GM18502 (cell line): ENCODE data around the gene CPNE4.
"Not testable (repeated sequence)": the region's sequence is repeated elsewhere in the genome, so short reads cannot be mapped to it uniquely, and the experiment has no call there.

Experiments
- ATAC-seq: cut with Tn5 transposase; IDR thresholded peaks from one replicate; pipeline ENCODE4 v1.9.1; 2021; ENCODE audit warnings: mild to moderate bottlenecking; ENCODE audit not compliant: unreplicated experiment, poor library complexity

CPNE4 gene

DNA sequence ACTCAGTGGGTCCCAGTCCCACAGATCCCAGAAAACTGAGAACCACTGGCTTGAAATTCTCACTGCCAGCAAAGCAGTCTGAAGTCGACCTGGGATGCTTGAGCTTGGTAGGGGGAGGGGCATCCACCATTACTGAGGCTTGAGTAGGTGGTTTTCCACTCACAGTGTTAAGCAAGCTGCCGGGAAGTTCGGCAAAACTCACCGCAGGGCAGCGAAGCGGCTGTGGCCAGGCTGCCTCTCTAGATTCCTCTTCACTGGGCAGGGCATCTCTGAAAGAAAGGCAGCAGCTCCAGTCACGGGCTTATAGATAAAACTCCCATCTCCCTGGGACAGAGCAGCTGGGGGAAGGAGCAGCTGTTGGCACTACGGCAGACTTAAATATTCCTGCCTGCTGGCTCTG lies 71.4 kb downstream of the CPNE4 start:
- ATAC-seq: not testable (repeated sequence)

DNA sequence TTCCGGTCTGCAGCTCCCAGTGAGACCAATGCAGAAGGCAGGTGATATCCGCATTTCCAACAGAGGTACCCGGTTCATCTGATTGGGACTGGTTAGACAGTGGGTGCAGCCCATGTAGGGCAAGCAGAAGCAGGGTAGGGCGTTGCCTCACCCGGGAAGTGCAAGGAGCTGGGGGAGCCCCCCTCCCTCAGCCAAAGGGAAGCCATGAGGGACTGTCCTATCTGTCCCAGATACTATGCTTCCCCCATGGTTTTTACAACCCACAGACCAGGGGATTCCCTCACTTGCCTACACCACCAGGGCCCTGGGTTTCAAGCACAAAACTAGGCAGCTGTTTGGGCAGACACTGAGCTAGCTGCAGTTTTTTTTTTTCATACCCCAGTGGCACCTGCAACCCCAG lies 71.8 kb downstream of the CPNE4 start:
- no peak for ATAC-seq

DNA sequence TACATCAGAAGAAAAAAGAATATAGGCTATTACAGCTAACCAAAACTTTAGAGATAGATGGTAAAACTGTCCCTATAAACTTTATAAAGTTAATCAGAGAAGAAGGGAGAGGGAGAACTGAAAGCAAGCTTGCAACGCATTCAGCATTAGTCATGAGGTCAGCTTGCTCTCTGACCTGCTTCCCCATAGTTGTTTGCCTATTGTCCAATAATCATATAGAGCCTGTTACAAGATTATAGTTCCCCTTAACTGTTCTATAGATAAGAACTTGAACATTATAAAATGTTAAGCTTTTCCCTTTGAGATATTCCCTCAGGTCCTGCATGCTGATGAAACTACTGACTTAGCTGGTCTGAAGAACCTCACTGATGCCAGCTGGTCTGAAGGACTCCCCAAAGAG lies 74.5 kb downstream of the CPNE4 start:
- no peak for ATAC-seq

DNA sequence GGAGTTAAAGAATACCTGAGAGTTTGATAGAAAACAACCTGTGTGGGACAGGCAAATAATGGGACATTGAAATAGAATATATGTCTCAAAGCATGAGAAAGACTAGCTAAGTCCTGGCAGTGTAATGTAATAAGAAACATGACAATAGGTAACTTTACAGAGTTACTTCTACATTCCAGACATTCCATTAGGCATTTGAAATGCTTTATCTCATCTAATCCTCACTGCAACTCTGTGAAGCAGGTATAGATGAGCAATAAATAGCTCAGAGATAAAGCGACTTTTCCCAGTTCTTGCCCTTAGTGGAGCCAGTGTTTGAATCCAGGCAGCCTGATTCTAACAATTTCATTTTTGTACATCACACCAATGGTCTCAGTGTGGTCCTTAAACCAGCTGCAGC lies 76.8 kb downstream of the CPNE4 start:
- ATAC-seq: no peak

DNA sequence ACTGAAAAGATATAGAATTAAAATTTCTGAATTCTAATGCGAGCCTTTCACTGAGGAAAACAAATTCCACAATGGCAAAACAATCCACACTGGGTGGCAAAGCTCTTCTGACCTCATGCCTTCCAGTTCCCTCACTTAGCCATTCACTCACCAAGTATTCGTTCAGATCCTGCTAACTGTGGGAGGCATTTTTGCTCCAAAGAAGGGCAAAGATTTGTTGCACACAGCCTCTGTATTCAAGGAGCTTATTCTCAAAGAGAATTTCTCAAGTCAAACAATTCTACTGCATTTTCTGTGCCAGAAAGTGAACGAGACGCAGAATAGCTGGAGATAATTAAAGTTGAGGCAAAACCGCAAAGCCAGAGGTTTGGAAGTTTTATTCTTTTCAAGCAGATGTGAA lies 77.3 kb downstream of the CPNE4 start:
- no peak for ATAC-seq

DNA sequence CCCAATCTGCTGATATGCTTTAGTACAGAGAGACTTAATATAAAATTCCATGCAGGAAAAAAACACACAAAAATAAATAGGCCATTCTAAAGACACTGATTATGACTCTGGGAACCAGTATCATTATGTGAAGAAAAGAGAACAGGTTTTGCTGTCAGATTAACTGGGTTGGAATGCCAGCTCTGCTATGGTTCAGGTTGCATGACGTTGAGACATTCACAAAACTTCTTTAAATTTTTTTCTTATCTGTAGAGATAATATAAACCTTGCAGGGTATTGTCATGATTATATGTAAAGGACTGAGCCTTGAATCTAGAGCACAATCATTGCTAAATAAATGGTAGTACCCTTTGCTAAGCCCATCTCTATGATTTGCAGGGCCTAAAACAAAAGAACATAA lies 86.0 kb downstream of the CPNE4 start:
- no peak for ATAC-seq

DNA sequence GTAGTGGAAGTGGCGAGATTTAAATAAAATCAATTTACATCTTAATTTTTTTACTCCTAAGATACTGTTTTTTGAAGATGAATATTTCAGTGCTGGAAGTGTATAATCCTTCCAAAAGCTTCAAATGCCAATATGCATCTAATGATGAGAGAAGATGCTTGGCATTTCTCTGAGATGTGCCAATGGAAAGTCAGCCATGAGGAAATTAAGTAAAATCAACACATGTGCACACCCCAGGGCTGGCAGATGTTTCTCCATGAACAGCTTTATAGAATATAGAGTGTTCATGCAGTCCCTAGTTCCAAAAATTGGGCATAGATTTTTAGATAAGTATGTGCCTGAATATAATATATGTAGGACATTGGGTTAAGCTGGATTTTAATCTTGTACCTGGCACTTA lies 90.1 kb downstream of the CPNE4 start:
- ATAC-seq: no peak

DNA sequence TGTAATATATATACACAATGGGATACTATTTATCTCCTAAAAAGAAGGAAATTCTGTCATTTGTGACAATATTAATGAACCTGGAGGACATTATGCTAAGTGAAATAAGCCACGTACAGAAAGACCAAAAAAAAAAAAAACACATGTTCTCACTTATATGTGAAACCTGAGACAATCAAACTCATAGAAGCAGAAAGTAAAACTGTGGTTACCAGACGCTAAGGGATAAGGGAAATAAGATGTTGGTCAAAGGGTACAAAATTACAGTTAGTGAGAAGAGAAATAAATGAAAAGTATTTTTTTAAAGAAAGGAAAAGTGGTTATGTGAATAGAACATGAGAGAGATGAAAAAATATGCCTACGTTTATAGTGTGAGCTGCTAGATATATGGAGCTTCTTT lies 101.1 kb downstream of the CPNE4 start:
- ATAC-seq: no peak

DNA sequence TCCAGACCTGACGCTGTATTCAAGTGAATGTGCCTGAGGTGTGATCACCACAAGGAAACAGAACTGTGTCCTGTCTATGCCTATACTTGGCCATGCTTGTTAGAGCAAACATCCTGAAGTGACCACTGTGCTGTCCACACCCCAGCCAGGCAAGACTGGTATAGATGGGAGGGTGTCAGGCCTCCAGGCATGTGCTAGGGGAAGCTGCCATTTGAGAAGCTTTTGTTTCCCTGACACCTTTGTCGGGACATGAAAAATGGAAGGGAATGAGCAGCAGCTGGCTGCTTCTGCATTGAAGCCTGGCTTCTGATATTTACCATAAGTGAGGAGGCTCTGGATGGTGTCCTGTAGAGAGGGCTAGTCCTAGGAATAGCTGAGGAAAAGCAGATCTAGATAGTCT lies 106.2 kb downstream of the CPNE4 start:
- ATAC-seq: no peak

DNA sequence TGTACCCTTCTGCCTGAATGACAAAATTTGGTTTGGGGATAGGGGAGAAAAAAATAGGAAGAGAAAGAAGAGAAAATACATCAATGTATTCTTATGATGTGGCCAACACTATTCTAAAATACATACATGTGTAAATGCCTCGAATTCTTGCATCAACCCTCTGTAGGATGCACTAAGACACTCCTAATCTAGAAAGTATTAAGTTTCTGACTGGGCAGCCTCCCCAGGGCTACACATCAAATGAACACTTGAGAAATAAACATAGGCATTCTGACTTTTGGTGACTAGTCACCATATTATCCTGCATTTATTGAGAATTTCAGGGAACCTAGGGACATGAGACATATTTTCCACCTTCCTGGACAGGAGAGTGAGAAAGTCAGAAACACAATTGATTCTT lies 109.2 kb downstream of the CPNE4 start:
- no peak for ATAC-seq

DNA sequence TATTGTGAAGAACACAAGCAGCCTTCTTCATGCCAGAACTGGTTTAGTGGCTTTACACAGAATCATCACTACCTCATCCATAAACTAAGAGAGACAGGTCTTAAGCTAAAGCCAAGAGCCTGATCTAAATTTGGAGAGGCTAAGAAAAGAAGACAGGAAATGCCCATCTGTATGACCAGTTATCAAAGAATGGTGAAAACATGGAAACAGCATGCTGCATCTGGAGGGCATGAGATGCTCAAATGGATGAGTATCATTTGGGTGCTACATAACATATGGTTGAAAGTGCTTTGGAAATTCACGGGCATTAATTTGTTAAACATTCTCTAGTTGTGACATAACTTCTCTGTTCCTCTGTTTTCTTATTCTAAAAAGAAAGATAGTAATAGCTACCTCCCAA lies 112.5 kb downstream of the CPNE4 start:
- ATAC-seq: no peak

DNA sequence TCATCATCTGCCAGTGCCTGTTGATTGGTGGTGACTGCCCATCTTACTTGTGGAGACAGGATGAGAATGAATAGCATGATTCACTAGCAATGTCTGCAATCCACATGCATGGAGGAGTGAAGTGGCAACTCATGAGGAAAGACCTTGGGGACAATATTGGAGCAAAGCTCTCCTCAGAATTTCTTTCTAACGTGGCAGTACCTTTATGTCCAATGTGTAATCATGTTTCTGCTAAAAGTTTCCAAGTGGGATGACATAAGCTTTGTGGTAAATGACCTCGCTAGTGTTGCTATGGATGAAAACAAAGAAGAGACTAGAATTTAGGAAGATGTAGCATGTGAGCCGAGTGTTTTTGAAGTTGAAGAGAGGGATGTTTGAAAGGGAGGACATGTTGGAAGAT lies 117.8 kb downstream of the CPNE4 start:
- no peak for ATAC-seq

DNA sequence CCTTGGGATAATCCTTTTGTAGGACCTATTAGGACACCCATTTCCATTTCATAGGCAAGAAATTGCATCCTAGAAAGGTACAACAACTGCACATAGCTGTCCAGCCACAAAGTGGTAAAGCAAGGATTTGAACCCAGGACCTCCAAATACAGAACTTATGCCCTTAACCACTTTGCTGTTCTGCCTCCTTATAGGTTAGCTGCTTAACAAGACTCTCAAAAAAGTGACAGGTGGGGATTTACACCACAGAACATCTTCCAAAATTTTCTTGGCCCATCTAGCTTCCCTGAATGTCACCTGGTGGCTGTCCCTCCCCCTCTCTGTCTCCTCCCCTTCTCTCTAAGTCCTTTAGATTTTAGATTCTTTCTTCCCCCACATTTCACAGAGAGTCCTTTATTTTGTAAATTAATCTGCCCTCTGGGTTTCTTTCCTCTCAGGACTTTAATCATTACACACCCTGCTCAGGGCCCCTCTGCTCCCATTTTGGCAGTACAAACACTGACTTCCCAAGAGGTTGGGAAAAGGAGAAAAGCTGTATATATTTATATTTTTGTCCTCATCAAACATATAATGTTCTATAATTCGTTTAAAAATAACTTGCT lies 120.6 kb downstream of the CPNE4 start:
- no peak for ATAC-seq

DNA sequence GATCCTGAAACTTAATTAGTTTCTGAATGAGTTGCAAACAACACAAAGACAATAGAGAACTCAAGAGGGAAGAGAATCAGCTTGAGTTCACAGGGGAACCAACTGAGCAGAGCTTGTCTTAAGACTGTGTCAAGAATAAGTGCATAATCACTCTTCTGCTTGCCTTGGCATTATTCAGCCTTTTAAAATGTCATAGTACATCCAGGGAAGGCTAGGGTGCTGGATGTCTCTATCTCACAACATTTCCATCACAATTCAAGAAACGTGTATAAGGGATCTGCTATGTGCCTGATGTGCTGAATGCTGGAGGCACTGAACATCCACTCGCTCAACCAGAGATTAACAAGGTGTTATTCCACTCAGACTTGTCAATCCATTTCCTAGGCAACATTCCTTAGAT lies 122.6 kb downstream of the CPNE4 start:
- ATAC-seq: no peak

DNA sequence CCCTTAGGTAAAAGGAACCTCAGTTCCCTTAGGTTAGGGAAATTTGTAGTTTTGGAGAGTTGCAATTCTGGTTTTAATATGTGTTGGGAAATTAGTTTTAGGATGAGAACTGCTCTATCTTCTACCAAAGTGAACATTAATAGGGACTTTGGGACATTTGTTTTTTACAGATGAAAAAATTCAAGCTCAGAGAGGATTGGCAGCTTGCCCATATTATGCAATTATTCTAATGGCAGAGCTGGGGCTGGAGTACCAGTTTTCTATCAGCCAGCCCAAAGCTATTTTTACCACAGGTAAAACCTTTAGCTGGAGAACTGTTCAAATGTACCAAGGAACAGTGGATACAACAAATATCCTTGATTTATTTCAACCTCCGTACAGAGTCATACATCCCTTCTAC lies 127.0 kb downstream of the CPNE4 start:
- no peak for ATAC-seq

DNA sequence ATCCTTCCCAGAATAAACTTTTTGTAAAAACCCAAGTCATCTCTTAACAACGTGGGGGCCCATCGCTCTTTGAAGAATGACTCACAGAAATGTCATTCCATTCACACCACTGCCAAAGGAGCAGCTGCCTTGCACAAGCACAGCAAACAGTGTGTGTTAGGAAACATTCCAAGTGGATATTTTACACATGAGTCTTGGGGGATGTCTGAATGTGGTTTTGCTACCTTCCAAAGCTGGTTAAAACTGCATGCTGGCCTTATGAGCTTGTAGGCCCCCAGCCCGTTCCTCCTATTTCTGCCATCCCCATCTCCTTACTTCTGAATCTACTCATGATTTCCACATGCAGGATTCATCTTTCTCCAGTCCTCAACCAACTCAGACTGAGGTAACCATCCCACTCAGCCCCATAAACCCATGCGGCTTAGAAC lies 130.8 kb downstream of the CPNE4 start:
- no peak for ATAC-seq

DNA sequence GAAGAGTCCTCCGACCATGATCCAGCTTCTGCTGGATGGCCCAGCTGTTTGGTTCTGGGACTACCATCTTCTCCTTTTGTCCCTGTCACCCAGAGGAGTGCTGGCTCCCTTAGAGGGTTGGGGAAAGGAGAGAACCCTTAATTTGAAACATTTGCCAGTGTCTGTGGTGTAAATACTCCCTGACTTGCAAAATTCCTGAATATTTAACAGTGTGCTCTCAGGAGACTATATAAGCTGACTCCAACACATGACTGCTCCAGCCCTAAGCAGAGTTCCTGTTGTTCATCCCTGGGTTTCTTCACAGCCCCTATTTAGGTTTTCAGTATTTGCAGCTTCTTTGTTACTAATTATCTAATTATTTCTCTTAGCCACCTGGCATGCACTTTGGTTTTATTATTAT lies 133.1 kb downstream of the CPNE4 start:
- ATAC-seq: no peak

DNA sequence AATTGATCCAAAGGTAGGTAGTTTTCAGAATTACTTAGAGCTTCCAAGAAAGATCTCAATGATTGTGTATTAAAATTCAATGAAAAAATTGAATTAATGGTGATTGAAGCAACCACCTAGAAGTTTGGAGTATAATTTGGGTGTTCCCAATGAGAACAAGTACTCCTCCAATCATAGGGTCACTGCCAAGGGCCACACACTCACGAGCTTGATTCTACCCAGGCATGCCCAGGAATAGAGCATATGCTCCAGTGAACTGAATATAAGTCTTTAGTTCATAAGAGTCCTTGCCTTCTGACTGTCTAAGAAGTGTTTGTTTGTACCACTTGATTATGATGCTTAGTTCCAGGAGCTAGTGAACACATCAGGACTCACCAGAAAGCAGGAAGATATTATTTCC lies 133.9 kb downstream of the CPNE4 start:
- no peak for ATAC-seq

DNA sequence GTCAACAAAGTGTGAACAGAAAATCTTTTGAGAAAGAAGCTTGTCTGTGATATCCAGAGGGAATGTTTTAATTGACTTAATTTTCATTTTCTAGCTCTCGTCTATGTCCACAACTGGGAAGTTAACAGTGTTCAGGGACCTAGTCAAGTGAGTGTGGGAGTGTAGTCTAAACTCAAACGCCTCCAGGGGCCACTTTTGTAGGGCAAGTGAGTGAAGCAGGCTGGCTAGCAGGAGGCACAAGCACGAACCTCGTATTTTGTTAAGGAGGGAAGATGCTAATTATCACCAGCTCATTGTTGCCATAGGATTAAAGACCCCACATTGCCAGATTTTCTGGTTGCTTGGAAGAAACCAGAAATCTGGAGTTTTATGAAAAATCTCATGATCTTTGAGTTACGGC lies 135.8 kb downstream of the CPNE4 start:
- no peak for ATAC-seq

DNA sequence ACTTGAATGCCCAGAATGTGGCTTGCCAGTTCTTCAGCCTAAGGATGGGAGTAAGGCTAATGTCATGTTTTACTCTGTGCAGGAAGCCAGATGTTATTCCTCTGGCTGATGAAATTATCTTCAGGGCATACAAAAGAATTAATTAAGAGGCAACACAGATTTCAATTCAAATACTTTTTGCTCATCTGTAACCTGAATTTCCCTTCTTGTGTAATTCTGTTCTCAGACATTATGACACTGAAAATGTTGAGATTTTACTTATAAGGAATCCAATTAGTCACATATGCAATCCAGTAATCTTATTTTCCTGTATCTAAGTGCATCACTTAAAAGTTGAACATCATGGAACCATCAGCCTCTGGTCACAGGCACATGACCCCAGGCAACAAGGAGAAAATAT lies 136.5 kb downstream of the CPNE4 start:
- no peak for ATAC-seq

DNA sequence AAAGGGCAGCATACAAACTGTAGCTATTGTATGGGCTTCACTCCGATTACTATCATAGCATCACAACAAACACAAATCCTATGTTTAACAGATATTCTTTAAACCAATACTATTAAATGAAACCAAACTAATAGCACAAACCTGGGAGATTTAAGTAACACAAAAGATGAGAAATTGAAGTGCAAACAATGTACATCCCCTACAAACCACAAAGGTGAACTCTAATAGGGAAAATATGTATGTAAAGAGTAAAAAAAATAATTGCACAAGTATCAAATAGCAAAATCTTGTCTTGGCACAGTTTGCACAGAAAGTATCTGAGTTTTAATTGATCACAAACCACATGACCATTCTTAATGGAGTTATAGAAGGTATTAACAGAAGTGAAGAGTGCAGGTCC lies 138.5 kb downstream of the CPNE4 start:
- no peak for ATAC-seq

DNA sequence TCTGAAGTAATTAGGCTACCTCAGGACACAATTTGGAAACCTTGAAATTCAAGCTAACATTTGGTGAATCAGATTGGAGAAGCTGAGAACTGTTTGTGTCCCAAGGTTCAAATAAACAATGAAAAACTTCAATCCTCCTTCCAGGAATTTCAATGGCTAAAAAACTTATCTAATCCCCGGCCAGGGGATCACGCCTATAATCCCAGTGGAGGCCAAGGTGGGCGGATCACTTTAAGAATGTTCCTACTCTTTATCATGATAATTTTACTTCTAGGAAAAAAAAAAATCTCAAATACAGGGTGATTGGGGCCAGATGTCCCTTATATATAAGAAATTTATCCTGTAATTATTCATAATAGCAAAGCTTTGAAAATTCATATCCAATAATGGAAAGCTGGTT lies 139.0 kb downstream of the CPNE4 start:
- no peak for ATAC-seq

DNA sequence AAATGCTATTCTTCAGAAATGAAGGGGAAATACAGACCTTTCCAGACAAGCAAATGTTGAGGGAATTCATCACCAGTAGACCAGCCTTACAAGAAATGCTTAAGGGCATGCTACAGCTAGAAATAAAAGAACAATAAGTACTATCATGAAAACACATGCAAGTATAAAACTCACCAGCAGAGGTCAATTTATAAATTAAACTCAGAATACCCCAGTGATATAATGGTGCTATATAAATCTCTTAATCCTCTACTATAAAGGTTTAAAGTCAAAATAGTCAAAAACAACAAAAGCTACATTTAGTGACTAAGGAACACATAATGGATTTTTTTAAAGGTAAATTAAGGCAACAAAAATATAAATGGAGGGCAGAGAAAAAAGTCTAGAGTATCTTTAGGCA lies 142.5 kb downstream of the CPNE4 start:
- no peak for ATAC-seq
